Esophagus squamous epithelium (tissue), 5 donors: ENCODE measurements around the gene ILF3. TPM values are rescaled to one million over a fixed set of nuclear protein-coding genes. Genes with fewer than 3 reads are reported as not detected.

ENCODE experiments used
- DNase-seq: peaks from one replicate; lab custom pipeline; 2025; lab: John Stamatoyannopoulos, UW
- H3K27ac ChIP-seq, 4 donors: fragments of 200-600 bp; sonication (generic); one replicate each; pipeline ENCODE4 v1.5.1; 2016 to 2019; ENCODE audit warnings: mild to moderate bottlenecking in 1 of 4
- H3K27me3 ChIP-seq, 4 donors: fragments of 200-600 bp; sonication (generic); 1 replicate in 3 of 4; 2 replicates in 1 of 4; pipeline versions ENCODE4 v1.5.1 to v1.6.0; 2017 to 2021; ENCODE audit warnings: antibody characterized with exemption in 1 of 4
- H3K36me3 ChIP-seq, 3 donors: fragments of 200-600 bp; sonication (generic); one replicate each; pipeline ENCODE4 v1.5.1; 2016 to 2019
- H3K4me1 ChIP-seq, 3 donors: fragments of 200-600 bp; sonication (generic); one replicate each; pipeline ENCODE4 v1.5.1; 2017 to 2019
- H3K4me3 ChIP-seq, 4 donors: fragments of 200-600 bp; sonication (generic); 1 replicate in 3 of 4; 2 replicates in 1 of 4; pipeline ENCODE4 v1.5.1; 2016 to 2019; ENCODE audit warnings: mild to moderate bottlenecking in 2 of 4, moderate library complexity in 1 of 4
- H3K9me3 ChIP-seq, 3 donors: fragments of 200-600 bp; sonication (generic); one replicate each; pipeline ENCODE4 v1.5.1; 2016 to 2019
- POLR2A ChIP-seq, 4 donors: fragments of 450-650 bp; IDR thresholded peaks; one replicate each; pipeline ENCODE4 v1.6.1; 2017; ENCODE audit warnings: antibody characterized with exemption in 4 of 4, mild to moderate bottlenecking in 4 of 4, moderate library complexity in 3 of 4
- WGBS, 2 donors: methylation state at CpG; one replicate each; pipeline ENCODE4 v1.1.5; 2018; 5-methylcytosine and 5-hydroxymethylcytosine counted together
- intact Hi-C: fragments of 100-400 bp; cut with DNase I; formaldehyde crosslinking; loops from one replicate; pipeline ENCODE4 v1.15.0; 2022
- total RNA-seq, 4 donors: library from RNA; depleted of rRNA; stranded (reverse); fragments of >200 nt; gene quantifications; one replicate each; pipeline ENCODE4 v1.1.0, GENCODE V29; 2016
- TF ChIP-seq, protein P1 (sequence below), 6 experiments: fragments of 450-650 bp in 4 of 6; fragments of 200-600 bp in 2 of 6; sonication (generic) in 2 of 6; IDR thresholded peaks; one replicate each; pipeline ENCODE4 v1.5.1; 2016 to 2019; ENCODE audit warnings: antibody characterized with exemption in 6 of 6, mild to moderate bottlenecking in 4 of 6, moderate library complexity in 4 of 6
- donor health status: DM: yes; HTN: yes; CAD: no.

The ILF3 gene
- total RNA-seq, 4 donors from 2014 or later = 68.7 to 123 (median 98.3) TPM

DNA sequence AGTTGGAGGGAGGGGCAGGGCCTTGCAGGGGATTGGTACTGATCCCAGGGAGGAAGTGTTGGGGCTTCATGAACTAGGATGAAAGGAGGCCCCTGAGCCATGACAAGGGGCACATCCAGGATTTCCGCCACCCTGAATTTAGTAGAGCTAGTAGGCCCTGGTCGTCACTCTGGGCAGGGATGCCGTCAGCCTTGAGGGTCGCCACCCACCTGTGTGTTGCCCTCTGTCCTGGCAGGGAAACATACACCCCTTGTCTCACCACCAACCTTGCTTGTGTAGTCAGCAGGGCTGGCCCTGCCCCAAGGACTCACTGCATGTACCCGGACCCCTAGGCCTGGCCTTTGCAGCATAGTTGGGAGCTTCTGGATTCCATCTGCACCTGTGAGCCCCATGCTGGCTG is 37.7 kb downstream of the ILF3 start:
- DNase-seq = no peak
- WGBS, 2 donors = 89% methylated on average over 2 of the region's 5 CpGs; no CpG with 5 or more reads in 1 of the 2 donors
- no peaks in the 10 kb centered on the region for H3K9me3 ChIP-seq
- peaks cover 7 to 22% (median 8%) of the 10 kb centered on the region in 3 donors for H3K4me1 ChIP-seq
- peaks cover 37 to 59% (median 37%) of the 10 kb centered on the region in 3 donors for H3K36me3 ChIP-seq
- no peaks in the 10 kb centered on the region for H3K27me3 ChIP-seq
- no peak overlapping the region for H3K27ac ChIP-seq
- no peak for TF ChIP-seq POLR2A (IDR thresholded peaks at IDR 0.05)
- TF ChIP-seq, protein P1, sequence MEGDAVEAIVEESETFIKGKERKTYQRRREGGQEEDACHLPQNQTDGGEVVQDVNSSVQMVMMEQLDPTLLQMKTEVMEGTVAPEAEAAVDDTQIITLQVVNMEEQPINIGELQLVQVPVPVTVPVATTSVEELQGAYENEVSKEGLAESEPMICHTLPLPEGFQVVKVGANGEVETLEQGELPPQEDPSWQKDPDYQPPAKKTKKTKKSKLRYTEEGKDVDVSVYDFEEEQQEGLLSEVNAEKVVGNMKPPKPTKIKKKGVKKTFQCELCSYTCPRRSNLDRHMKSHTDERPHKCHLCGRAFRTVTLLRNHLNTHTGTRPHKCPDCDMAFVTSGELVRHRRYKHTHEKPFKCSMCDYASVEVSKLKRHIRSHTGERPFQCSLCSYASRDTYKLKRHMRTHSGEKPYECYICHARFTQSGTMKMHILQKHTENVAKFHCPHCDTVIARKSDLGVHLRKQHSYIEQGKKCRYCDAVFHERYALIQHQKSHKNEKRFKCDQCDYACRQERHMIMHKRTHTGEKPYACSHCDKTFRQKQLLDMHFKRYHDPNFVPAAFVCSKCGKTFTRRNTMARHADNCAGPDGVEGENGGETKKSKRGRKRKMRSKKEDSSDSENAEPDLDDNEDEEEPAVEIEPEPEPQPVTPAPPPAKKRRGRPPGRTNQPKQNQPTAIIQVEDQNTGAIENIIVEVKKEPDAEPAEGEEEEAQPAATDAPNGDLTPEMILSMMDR (IDR thresholded peaks at IDR 0.05) = no peak
- no peak overlapping the region for H3K4me3 ChIP-seq
- intact Hi-C loops = loop anchor here (10.0 kb wide), 1 partner anchor 117 kb away; no protein-coding TSS in a partner anchor

DNA sequence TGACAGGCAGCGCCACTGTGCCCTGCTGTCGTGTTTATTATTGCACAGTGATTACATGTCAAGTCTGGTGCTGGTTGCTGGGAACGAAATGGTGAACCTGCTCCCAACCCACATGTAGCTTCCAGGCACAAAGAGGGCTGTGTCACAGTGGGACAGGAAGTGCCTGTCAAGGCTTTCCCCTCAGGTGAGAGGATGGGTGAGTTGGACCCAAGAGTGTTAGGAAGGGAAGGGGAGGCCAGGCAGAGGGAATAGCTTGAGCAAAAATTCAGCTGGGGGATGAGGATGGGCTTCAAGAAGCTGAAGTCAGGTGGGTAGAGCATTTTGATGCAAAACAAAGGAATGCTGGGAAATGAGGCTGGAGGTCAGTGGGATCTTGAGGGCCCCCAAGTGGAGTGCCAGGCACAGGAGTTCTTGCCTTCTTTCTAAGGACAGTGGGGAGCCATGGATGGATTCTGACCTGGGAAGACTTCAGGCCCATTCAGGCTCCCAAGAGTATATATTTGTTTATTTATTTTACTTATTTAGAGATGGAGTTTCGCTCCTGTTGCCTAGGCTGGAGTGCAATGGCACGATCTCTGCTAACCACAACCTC is 38.6 kb downstream of the ILF3 start:
- WGBS, 2 donors = 83 to 100% methylated on average over 2 to 3 of the region's 5 CpGs
- H3K9me3 ChIP-seq = no peaks in the 10 kb centered on the region
- peaks cover 28 to 50% (median 29%) of the 10 kb centered on the region in 3 donors for H3K36me3 ChIP-seq
- intact Hi-C loops = loop anchor here (10.0 kb wide), 1 partner anchor 118 kb away; no protein-coding TSS in a partner anchor
- no peaks in the 10 kb centered on the region for H3K27me3 ChIP-seq
- H3K27ac ChIP-seq = no peak overlapping the region
- DNase-seq = no peak
- peaks cover 4 to 13% (median 7%) of the 10 kb centered on the region in 3 donors for H3K4me1 ChIP-seq
- no peak overlapping the region for H3K4me3 ChIP-seq
- TF ChIP-seq, protein P1 (IDR thresholded peaks at IDR 0.05) = no peak
- TF ChIP-seq POLR2A (IDR thresholded peaks at IDR 0.05) = no peak

DNA sequence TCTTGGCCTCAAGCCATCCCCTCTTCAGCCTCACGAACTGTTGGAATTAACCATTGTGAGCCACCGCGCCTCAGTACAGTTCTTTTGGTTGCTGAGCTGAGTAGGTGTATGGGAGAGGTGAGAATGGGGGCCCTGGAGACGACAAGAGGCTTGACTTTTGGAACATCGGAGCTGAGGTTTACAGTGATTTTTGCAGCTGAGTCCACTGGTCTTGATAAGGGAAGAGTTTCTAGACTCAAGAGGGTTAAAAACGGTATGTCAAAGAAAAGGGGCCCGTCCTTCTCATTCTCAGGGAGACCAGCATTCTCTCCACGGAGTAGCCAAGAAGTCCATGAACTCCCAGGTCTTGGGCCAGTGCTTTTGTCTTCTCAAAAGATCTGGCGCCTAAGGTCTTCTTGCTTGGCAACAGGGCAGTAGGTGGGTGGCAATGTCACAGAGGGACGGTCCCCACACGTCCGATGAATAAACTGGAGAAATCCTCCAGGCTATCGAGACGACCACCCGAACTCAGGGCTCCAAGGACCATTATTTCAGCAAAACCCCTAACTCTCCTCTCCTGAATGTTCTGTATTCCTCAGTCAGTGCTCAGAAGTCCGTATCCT is 40.7 kb downstream of the ILF3 start:
- no peak overlapping the region for H3K4me3 ChIP-seq
- no peak for DNase-seq
- 39 to 44% methylated on average over 11 to 14 of the region's 16 CpGs for WGBS, 2 donors
- H3K4me1 ChIP-seq = peaks cover 4 to 13% (median 7%) of the 10 kb centered on the region in 3 donors
- H3K9me3 ChIP-seq = no peaks in the 10 kb centered on the region
- intact Hi-C loops = loop anchor here (10.0 kb wide), 1 partner anchor 120 kb away; no protein-coding TSS in a partner anchor
- peaks cover 9 to 30% (median 14%) of the 10 kb centered on the region in 3 donors for H3K36me3 ChIP-seq
- no peaks in the 10 kb centered on the region for H3K27me3 ChIP-seq
- H3K27ac ChIP-seq = no peak overlapping the region
- no peak for TF ChIP-seq POLR2A (IDR thresholded peaks at IDR 0.05)
- TF ChIP-seq, protein P1 (IDR thresholded peaks at IDR 0.05) = no peak

DNA sequence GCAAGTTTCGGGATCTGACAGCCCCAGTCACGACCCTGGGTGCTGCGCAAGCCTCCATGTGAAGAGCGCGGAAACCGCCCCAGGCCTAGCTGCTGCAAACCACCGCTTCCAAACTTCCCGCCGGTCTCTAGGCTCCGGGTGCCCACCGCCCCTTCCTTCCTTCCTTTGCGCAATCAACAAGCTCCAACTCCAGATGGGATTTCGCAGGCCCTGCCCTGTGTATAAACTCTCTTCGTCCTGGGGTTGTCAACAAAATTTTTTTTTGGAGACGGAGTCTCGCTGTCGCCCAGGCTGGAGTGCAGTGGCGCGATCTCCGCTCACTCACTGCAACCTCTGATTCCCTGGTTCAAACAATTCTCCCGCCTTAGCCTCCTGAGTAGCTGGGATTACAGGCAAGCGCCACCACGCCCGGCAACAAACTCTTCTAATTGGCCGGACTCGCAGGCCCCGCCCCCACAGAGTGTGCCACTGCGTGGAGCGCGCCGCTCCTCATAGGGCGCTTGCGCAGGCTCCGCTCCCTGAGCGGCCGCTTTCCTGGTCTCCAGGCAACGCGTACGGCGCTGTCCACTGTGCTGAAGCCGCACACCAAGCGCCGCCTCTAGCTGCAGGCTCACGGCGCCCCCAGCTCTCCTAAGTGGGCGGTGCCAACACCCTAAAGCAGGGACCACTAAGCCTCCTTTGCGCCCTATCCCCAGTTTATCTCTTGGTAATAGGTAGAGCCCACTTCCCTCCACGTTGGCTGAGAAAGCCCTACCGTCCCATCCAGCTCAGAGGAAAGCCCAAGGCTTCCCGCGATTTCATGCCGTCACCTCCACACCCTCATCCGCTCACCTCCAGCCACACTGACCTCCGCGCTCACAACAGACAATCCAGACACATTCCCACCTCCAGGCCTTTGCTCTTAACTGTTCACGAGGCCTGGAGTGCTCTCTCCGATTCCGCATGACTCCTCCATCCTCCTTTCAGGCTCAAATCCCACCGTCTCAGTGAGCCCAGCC is 41.6 kb downstream of the ILF3 start:
- intact Hi-C loops = loop anchor here (10.0 kb wide), 1 partner anchor 121 kb away; no protein-coding TSS in a partner anchor
- H3K4me1 ChIP-seq = peaks cover 4 to 16% (median 7%) of the 10 kb centered on the region in 3 donors
- TF ChIP-seq, protein P1 (IDR thresholded peaks at IDR 0.05) = no peak
- no peak for TF ChIP-seq POLR2A (IDR thresholded peaks at IDR 0.05)
- H3K27ac ChIP-seq = no peak overlapping the region
- 22 to 26% methylated on average over 23 to 40 of the region's 59 CpGs for WGBS, 2 donors
- DNase-seq = peak; percentile 43
- peak overlapping the region in 2 of 4 donors; percentile 17 to 44 for H3K4me3 ChIP-seq
- peaks cover 4 to 21% (median 10%) of the 10 kb centered on the region in 3 donors for H3K36me3 ChIP-seq
- no peaks in the 10 kb centered on the region for H3K27me3 ChIP-seq
- no peaks in the 10 kb centered on the region for H3K9me3 ChIP-seq
